GM21529 (cell line): Measurements from ENCODE around the gene IRGQ.
"Not testable (repeated sequence)": the region's sequence is repeated elsewhere in the genome, so short reads cannot be mapped to it uniquely, and the experiment has no call there.

Experiments
- ATAC-seq: cut with Tn5 transposase; IDR thresholded peaks from one replicate; pipeline ENCODE4 v1.9.1; 2021; ENCODE audit not compliant: unreplicated experiment

The IRGQ gene

DNA sequence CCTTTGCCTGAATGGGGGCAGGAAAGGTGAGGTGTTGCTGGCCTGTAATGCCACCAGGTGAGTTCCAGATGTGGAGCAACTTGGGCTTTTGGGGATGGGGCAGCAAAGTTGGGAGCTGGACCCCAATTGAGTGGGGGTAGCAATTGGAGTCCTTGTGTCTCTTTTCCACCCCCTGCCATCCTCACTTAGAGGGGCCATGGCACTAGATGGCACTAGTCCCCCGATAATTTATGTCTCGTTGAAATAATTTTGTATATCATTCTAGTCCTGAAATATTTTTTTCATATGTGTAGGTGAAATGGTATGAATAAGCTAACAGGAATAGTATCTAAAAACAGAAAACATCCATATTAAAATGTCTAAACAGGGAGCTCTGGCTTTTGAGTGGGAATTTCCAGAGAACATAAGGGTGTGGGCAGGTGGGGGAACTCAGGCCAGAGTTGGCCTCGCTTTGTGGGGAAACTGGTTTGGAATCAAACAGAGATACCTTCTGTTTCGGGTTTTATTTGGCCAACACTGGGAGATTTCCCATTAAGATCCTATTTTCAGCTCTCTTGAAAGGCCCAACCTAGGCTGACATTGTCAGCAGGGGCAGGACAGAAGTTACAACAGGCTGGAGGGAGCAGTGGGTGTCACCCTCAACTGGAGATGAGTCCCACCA, 3.8 kb upstream of the IRGQ start:
- no peak for ATAC-seq

DNA sequence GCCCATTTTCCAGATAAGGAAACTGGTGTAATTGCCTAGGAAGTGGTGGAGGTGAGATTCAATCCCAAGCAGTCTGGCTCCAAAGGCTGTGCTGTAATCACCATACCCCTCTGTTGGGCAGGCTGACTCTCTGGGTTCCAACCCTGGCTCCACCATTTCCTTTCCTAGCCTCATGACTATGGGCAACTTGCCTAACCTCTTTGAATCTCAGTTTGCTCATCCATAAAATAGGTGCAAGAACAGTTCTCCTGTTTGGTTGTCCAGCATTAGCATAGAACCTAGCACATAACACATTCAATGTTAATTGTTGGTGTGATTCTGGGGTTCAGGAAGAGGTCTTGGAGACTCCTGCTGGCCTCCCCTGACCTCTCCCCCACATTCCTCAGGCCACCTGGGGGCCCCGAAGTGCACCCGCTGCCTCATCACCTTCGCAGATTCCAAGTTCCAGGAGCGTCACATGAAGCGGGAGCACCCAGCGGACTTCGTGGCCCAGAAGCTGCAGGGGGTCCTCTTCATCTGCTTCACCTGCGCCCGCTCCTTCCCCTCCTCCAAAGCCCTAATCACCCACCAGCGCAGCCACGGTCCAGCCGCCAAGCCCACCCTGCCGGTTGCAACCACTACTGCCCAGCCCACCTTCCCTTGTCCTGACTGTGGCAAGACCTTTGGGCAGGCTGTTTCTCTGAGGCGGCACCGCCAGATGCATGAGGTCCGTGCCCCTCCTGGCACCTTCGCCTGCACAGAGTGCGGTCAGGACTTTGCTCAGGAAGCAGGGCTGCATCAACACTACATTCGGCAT, 2.7 kb upstream of the IRGQ start:
- no peak for ATAC-seq

DNA sequence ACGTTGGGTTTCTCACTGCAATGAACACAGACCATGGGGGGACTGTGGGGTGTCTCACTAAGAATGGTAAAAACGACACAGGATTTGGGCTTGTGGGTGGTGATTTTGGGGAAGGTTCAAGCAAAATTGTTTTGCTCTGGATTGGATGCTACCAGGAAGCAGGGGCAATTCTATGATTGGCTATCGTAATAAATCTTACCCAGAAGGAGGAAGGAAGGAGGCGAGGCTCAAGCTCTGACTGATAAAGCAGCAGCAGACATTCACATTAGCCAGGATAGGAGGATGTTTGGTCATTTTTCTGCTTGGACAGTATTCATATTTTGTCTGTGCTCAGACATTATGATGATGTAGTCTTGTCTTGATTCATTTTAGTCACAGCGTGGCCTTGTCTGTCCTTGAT, 1.9 kb upstream of the IRGQ start:
- ATAC-seq, result no peak

DNA sequence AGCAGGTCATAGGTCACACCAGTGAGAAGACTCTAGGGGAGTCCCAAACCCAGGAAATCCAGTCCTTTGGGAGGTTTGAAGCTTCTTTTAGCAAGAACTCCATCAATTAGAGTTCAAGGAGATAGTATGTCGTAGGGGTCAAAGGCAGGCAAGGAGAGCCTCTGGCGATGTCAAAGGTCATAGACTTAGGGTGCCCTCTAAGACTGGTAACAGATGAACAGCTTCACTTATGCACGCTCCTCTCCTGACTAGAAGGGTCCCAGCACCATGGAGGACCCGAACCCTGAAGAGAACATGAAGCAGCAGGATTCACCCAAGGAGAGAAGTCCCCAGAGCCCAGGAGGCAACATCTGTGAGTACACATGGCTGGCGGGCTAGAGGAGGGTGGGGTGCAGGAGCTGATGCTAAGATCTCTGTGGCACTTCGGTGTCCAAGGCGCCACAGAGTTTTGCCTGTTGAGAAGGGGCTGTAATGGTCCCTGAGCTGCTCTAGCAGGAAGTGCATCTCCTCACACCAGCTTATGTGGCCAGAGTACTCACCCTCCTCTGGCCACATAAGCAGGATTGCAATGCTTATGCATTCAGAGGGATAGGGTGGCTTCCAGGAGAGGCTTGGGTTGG, 1.0 kb upstream of the IRGQ start:
- ATAC-seq, result no peak

DNA sequence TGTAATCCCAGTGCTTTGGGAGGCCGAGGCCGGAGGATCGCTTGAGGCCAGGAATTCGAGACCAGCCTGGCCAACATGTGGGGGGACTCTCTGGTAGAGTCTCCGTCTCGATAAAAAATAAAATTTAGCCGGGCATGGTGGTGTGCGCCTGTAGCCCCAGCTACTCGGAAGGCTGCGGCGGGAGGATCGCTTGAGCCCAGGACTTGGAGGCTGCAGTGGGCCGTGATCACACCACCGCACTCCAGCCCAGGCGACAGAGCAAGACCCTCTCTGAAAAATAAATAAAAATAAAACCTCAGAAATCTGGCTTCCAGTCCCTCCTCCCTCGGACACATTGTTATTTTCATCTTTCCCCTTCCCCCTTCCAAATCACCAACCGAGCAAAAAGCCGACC, 332 bp downstream of the IRGQ start:
- ATAC-seq, result peak; percentile 6

DNA sequence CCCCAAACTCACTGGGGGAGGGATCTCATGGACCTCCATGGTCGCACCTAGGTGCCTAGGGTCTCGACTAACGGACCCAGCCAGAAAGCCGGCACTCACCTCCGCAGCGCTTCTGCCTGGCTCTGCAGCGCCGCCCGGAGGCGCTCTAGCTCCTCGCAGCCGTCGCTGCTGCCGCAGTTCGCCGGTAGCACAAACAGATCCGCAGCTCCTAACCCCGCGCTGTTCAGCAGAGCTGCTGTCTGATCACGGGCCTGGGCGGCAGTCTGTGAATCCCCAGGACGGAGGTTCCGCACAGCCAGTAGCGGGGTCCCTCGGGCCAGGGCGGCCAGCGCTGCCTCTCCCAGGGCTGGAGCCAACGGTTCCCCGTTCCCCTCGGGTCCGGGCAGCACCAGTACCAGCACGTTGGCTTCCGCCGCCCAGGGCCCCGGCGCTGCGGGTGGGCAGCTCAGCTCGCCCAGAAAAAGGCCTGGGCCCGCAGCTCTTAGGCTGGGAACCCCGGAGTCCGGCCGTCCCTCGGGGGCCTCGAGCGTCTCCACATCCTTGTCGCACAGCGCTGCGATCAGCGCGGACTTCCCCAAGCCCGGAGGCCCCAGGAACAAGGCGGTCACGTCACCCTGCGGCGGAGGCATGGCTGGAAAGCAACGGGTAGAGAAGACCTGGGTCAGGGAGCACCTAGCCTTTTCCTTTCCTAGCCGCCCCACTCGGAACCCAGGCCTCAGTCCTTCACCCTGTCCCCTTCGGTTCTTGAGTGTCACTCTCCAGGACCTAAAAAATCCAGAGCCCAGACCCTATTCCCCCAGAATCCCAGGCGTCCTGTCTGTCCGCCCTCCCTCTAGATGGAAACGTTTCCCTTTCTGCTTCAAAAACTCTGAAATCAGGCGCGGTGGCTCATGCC, 977 bp downstream of the IRGQ start:
- ATAC-seq, result no peak

DNA sequence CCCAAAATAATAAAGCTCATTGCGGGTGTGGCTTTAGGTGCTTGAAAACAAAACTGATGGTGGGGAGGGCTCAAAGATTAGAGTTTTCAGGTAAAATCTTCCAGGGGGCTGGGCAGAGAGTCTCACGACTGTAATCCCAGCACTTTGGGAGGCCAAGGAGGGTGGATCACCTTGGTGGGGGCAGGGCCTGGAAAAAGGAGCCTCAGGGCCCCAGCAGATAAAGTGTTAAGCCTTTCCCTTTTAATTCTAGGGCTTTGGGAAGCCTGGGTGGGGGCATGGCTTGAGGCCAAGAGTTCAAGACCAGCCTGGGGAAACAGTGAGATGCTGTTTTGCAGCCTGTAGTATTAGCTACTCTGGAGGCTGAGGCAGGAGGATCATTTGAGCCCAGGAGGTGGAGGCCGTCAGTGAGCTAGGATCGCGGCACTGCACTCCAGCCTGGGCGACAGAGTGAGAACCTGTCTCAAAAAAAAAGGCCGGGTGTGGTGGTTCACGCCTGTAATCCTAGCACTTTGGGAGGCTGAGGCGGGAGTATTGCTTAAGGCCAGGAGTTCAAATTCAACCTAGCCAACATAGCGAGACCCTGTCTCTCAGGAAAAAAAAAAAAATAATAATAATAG, 1.7 kb downstream of the IRGQ start:
- ATAC-seq, result no peak

DNA sequence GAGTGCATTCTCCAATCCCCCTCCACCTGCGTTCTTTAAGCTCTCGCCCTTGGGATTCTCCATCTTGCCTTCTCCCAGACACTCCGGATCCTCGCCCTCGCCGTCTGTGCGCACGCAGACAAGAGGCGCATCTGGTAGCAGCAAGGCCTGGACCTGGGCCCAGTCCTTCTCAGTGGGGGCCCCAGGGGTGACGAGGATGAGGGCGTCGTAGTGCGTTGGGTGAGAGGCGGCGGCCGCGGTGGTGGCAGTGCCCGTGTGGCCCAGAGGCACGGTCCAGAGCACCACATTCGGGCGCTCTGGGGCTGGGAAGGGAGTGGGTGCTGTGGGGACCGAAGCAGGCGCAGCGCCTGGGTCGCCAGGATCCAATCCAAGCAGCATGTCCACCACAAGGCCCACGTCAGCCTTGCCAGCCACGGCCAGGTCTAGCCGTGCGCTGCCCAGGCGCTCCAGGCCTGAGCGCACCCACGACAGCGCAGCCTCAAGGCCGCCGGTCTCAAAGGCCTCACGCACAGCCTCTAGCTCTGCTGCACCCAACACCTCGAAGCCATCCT, 3.1 kb downstream of the IRGQ start:
- no peak for ATAC-seq

DNA sequence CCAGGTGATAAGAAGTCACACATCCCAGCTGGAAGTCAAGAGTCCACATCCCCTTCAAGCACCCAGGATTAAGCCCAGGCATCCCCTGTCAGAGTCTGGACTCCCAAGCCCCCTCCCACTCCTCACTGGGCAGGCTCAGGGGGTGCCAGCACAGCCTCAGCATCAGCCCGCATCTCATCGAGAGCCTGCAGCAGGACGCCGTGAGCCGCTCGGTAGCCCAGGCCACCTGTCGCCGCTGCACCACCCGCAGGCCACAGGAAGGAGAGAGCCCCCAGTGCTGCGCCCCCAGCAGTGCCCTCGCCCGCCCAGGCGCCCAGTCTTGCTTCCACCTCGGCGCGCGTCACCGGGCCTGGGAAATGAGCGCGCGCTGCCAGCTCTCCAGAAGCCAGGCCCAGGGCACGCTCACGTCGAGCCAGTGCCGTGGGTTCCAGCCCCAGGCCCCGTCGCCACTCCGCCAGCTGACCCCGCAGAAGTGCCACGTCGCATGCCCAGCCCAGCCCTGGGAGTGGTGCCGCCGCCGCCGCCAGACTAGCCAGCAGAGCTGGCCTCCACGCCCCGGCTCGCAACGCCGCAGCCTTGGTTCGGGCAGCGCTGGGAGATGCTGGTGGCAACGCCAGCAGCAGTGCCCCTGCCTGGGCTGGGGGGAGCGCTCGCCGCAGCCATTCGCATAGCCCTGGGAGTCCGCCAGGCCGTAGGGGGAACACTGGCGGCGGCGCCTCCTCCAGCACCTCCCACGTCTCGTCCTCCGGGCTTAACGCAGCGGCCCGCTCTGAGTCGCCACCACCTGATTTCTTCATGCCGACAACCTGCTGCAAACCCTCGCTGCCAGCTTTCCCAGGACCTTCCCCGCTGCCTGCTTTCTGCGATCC, 3.8 kb downstream of the IRGQ start:
- ATAC-seq, result no peak

DNA sequence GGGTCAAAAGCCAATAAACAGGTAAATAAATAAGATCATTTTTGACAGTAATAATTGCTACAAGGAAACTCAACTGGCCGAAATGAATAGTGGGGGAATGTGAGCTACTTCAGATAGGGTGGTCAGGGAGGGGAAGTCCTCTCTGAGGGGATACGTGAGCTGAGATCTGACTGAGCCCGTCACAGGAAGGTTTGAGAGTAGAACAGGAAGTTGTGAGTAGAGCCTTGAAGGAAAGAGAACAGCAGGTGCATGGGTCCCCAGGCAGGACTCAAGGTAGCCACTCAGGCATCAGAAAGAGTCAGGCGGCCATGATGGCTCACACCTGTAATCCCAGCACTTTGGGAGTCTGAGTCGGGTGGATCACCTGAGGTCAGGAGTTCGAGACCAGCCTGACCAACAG, 6.3 kb downstream of the IRGQ start:
- no peak for ATAC-seq

DNA sequence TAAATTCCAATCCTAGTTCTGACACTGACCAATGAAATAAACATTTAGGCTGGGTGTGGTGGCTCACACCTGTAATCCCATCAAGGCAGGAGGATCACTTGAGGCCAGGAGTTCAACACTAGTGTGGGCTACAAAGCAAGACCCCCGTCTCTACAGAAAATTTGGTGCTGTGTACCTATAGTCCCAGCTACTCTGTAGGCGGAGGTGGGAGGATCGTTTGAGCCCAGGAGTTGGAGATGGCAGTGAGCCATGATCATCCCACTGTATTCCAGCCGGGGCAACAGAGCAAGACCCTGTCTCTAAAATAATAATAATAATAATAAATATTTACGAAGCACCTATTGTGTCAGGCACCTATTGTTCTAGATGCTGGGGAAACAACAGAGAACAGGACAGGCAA, 6.7 kb downstream of the IRGQ start:
- ATAC-seq, result no peak

DNA sequence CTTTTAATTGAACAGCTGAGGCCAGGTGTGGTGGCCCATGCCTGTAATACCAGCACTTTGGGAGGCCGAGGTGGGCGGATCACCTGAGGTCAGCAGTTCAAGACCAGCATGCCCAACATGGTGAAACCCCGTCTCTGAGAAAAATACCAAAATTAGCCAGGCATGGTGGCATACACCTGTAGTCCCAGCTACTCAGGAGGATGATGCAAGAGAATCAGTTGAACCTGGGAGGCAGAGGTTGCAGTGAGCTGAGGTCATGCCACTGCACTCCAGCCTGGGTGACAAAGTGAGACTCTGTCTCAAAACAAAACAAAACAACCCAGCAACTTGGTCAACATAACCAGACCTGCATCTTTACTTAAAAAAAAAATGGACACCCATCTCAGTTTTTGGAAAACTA, 8.9 kb downstream of the IRGQ start:
- not testable (repeated sequence) for ATAC-seq

DNA sequence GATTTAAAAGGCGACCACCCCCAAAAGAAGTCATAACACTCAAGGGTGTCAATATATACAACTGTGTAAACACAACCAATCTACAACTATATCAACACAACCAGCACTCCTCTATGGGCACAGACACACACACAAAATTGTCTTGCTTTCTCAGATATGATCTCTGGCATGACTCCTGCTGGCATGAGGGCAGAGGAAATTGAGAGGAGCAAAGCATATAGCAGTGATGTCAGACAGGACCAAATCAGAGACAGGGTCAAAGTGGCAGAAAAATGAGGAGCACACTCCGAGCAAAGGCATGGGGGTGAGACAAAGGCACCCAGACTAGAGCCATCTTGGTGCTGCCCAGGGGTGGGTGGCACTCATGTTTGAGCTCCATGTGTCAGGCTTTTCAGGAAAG, 9.6 kb downstream of the IRGQ start:
- no peak for ATAC-seq

DNA sequence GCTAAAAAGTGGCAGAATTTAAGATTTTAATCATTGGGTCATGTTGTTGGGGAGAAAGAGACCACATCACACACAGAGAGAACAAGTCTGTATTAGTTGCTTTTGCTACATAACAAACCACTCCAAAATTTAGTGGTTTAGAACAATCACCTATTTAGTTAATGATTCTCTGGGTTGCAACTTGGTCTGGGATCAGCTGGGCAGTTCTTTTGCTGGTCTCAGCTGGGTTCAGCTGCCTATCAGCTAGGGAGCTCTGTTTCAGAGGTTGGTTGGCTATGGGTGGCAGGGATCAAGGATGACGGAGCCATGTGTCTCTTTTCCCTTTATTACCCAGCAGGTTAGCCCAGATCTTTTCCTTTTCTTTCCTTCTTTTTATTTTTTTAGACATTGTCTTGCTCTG, 11.4 kb downstream of the IRGQ start:
- ATAC-seq, result no peak

DNA sequence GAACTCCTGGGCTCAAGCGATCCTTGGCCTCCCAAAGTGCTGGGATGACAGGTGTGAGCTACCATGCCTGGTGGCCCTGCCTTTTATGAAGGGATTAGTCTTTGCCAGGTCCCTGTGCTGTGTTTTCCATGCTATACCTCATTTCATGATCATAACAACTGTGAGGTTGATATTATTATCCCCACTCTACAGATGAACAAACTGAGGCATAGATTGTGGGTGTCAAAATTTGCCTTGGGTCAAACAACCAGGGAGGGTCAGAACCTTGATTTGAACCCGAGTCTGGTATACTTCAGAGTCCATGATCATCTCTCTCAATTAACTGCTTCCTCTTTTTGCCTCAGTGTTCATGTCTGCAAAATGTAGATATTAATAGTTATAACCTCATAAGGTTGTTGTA, 13.4 kb downstream of the IRGQ start:
- ATAC-seq, result no peak

DNA sequence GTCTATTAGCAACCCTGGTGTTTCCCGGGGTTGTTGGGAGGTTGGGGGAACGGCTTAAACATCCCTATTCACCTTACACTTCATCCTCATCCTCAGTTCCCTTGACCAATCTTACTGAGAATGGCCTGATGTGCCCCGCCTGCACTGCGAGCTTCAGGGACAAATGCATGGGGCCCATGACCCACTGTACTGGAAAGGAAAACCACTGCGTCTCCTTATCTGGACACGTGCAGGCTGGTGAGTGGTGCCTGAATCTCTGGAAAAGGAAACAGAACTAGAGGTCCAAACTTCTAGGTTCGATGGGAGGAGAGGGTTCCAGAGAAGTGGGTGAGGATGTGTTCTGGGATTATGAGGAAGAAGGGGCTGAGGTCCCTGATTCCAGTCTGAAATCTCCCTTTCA, 14.5 kb downstream of the IRGQ start:
- ATAC-seq, result no peak

DNA sequence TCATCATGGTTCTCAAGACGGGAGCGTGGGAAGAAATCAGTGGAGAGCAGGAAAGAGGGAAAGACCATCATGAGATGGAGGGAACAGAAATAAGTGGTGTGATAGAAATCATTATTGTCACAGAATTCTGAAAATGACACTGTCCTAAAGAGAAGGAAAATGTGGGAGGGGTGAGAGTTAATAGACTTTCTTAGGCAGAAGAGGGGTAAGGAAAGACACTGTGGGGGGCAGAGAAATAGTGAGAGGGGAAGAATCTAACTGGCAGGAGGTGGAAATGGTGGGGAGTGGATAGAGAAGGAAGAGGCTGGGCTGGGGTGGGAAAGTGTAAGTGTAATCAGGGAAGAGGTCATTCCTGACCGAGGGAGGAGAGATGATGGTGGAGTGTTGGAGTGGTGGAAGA, 17.1 kb downstream of the IRGQ start:
- ATAC-seq, result no peak

DNA sequence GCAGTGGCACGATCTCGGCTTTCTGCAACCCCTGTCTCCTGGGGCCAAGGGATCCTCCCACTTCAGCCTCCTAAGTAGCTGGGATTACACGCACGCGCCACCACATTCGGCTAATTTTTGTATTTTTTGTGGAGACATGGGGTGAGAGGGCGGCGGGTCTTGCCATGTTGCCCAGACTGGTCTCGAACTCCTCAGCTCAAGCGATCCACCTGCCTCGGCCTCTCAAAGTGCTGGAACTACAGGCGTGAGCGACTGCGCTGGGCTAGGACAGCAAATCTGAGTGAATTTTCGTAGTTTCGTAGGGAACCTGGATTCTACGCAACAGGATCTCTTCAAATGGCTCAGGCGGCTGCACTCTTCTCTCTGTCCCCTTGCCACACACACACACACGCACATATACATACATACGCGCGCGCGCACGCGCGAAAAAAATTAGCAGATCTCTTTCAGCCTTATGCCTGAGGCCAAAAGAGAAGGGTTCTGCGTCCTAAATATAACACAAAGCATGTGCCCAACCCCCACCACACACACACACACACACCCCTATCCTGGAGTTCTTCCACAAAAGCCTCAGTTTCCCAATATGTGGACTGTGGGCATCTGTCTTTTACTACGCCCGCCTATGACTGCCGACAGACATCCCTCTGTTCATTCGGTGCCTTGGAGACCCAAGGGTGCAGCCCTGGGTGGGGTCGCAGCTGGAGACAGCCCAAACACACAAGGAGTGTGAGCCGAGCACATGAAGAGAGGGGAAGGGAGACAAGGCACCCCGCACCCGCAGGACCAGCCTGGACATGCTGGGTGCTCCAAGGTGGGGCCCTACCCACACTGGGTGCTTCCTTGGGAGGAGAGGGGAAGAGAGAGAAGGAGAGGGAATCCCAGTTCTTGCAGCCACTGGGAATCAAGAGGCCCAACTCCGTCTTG, 19.7 kb downstream of the IRGQ start:
- no peak for ATAC-seq
